T-helper 2 cell treated with Interferon-gamma antibody and Interleukin-4, amounts not matched to agents 100 ng/mL and 5 ng/mL, for 36 hours (primary cell): Measurements from ENCODE around the gene SLC9A5. TPM values are rescaled to one million over a fixed set of nuclear protein-coding genes. Genes with fewer than 3 reads are reported as not detected.

ENCODE experiments used
- intact Hi-C: fragments of 100-400 bp; cut with micrococcal nuclease; formaldehyde crosslinking; loops from one replicate; pipeline ENCODE4 v1.15.1; 2023
- total RNA-seq: library from RNA; stranded (reverse); gene quantifications from 2 replicates; pipeline ENCODE4 v1.2.3, GENCODE V29; 2022

Gene SLC9A5
- total RNA-seq, 1 donor from 2014 or later: 3.3 TPM

- intact Hi-C loops: no loop called here
These were observed 50.5 kb downstream of the SLC9A5 start for GRCh38 chr16:67299269-67299668.

GRCh38 chr16:67301080-67301782 is 52.5 kb downstream of the SLC9A5 start:
- intact Hi-C loops: no loop called here

- intact Hi-C loops: no loop called here
These were observed 53.3 kb downstream of the SLC9A5 start for GRCh38 chr16:67302076-67302475.

GRCh38 chr16:67302970-67303369 is 54.2 kb downstream of the SLC9A5 start:
- intact Hi-C loops: no loop called here

- intact Hi-C loops: no loop called here
These were observed 55.2 kb downstream of the SLC9A5 start for GRCh38 chr16:67304020-67304419.

- intact Hi-C loops: no loop called here
These were observed 56.7 kb downstream of the SLC9A5 start for GRCh38 chr16:67305216-67306071.

GRCh38 chr16:67310561-67310960 is 61.8 kb downstream of the SLC9A5 start:
- intact Hi-C loops: no loop called here

- intact Hi-C loops: loop anchor here (1.0 kb wide), 1 partner anchor 33 kb away; the partner anchor contains the start of gene PLEKHG4
These were observed 63.1 kb downstream of the SLC9A5 start for GRCh38 chr16:67311607-67312488.

GRCh38 chr16:67312719-67313118 is 63.9 kb downstream of the SLC9A5 start:
- intact Hi-C loops: no loop called here

- intact Hi-C loops: no loop called here
These were observed 69.1 kb downstream of the SLC9A5 start for GRCh38 chr16:67317853-67318252.

Other genes with a start within 250 kb of the SLC9A5 start
- 235 and 240 TPM in 2 replicates for gene CBFB, start 219.8 kb upstream of the SLC9A5 start, total RNA-seq
- 18.7 and 19.3 TPM in 2 replicates for gene PHAF1, start 139.0 kb upstream of the SLC9A5 start, total RNA-seq
- 8.1 and 8.3 TPM in 2 replicates for gene B3GNT9, start 98.0 kb upstream of the SLC9A5 start, total RNA-seq
- gene TRADD, start 89.1 kb upstream of the SLC9A5 start, total RNA-seq: 48.6 and 52.9 TPM in 2 replicates
- gene FBXL8, start 89.0 kb upstream of the SLC9A5 start, total RNA-seq: 32.7 and 34.4 TPM in 2 replicates
- 39.3 and 43.9 TPM in 2 replicates for gene HSF4, start 84.2 kb upstream of the SLC9A5 start, total RNA-seq
- 19.4 and 20.2 TPM in 2 replicates for gene NOL3, start 78.4 kb upstream of the SLC9A5 start, total RNA-seq
- gene MATCAP1, start 65.0 kb upstream of the SLC9A5 start, total RNA-seq: 50.4 and 57.4 TPM in 2 replicates
- 0.09 TPM in 1 of 2 replicates, not detected in the other for gene EXOC3L1, start 58.8 kb upstream of the SLC9A5 start, total RNA-seq
- gene E2F4, start 56.8 kb upstream of the SLC9A5 start, total RNA-seq: 132 and 133 TPM in 2 replicates
- 7.4 and 8.2 TPM in 2 replicates for gene ELMO3, start 49.8 kb upstream of the SLC9A5 start, total RNA-seq
- 46.2 and 51.2 TPM in 2 replicates for gene TMEM208, start 21.8 kb upstream of the SLC9A5 start, total RNA-seq
- 60.3 and 64.6 TPM in 2 replicates for gene FHOD1, start 1.5 kb upstream of the SLC9A5 start, total RNA-seq
- 19.5 and 21.3 TPM in 2 replicates for gene PLEKHG4, start 30.6 kb downstream of the SLC9A5 start, total RNA-seq
- gene KCTD19, start 77.8 kb downstream of the SLC9A5 start, total RNA-seq: 0.02 TPM in 1 of 2 replicates, not detected in the other
- not detected in 2 replicates for gene LRRC36, start 77.8 kb downstream of the SLC9A5 start, total RNA-seq
- gene TPPP3, start 144.5 kb downstream of the SLC9A5 start, total RNA-seq: not detected in 2 replicates
- gene ZDHHC1, start 167.5 kb downstream of the SLC9A5 start, total RNA-seq: 0.36 and 0.48 TPM in 2 replicates
- gene HSD11B2, start 182.1 kb downstream of the SLC9A5 start, total RNA-seq: 0.36 and 0.93 TPM in 2 replicates
- 57.2 and 59.6 TPM in 2 replicates for gene ATP6V0D1, start 232.2 kb downstream of the SLC9A5 start, total RNA-seq
- not detected in 2 replicates for gene AGRP, start 234.6 kb downstream of the SLC9A5 start, total RNA-seq